ENCODE measurements around the gene MGAT3. TPM values are rescaled to one million over a fixed set of nuclear protein-coding genes. Genes with fewer than 3 reads are reported as not detected.

Gene MGAT3
- total RNA-seq, 4 donors from 2014 or later, result 0.26 to 11.8 (median 9.5) TPM; not detected in 1

DNA sequence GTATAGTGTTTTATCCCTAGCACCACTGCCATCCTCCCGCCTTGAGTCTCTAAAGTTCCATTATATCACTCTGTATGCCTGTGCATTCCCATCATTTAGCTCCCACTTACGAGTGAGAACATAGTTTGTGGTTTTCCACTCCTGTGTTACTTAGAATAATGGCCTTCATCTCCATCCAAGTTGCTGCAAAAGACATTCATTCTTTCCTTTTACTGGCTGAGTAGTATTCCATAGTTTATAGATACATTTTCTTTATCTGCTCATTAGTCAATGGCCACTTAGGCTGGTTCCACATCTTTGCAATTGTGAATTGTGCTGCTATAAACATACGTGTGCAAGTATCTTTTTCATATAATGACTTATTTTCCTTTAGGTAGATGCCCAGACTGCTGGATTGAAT, 32.8 kb upstream of the MGAT3 start:
- H3K27me3 ChIP-seq, result no peaks in the 10 kb centered on the region
- H3K4me1 ChIP-seq, result no peaks in the 10 kb centered on the region
- no peak overlapping the region for H3K27ac ChIP-seq
- no peak overlapping the region for H3K4me3 ChIP-seq
- TF ChIP-seq, protein P1, sequence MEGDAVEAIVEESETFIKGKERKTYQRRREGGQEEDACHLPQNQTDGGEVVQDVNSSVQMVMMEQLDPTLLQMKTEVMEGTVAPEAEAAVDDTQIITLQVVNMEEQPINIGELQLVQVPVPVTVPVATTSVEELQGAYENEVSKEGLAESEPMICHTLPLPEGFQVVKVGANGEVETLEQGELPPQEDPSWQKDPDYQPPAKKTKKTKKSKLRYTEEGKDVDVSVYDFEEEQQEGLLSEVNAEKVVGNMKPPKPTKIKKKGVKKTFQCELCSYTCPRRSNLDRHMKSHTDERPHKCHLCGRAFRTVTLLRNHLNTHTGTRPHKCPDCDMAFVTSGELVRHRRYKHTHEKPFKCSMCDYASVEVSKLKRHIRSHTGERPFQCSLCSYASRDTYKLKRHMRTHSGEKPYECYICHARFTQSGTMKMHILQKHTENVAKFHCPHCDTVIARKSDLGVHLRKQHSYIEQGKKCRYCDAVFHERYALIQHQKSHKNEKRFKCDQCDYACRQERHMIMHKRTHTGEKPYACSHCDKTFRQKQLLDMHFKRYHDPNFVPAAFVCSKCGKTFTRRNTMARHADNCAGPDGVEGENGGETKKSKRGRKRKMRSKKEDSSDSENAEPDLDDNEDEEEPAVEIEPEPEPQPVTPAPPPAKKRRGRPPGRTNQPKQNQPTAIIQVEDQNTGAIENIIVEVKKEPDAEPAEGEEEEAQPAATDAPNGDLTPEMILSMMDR (IDR thresholded peaks at IDR 0.05), result no peak
- TF ChIP-seq POLR2A (IDR thresholded peaks at IDR 0.05), result no peak
- H3K36me3 ChIP-seq, result no peaks in the 10 kb centered on the region
- intact Hi-C loops (cut with DNase I; ENCODE audit: low total_unique reads), result no loop called here
- no peak for DNase-seq
- no peaks in the 10 kb centered on the region for H3K9me3 ChIP-seq

DNA sequence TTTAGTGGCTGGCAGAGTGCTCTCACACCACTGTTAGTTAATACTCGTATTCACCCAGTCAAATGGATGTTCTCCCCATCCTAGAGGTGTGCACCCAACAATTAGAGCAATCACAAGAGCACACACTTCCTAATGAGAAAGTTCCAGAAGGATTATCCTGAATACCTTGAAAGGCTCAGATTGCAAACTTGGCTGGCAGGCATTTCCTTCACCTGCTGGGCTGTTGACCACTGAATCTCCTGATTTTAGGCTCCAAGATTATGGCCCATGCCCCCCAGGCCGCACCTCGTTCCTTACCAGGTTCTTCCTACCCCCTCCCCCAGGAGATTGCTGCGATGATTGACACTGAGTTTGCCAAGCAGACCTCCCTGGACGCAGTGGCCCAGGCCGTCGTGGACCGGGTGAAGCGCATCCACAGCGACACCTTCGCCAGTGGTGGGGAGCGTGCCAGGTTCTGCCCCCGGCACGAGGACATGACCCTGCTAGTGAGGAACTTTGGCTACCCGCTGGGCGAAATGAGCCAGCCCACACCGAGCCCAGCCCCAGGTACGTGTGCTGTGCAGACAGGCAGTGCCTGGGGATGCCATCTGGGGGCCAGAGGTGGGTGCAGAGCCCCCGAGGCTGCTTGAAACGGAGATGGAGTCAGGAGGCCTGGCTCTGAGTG, 30.3 kb upstream of the MGAT3 start:
- no peaks in the 10 kb centered on the region for H3K27me3 ChIP-seq
- TF ChIP-seq, protein P1 (IDR thresholded peaks at IDR 0.05), result no peak
- no peak for TF ChIP-seq POLR2A (IDR thresholded peaks at IDR 0.05)
- no peaks in the 10 kb centered on the region for H3K36me3 ChIP-seq
- H3K9me3 ChIP-seq, result no peaks in the 10 kb centered on the region
- no peak overlapping the region for H3K4me3 ChIP-seq
- no peak overlapping the region for H3K27ac ChIP-seq
- H3K4me1 ChIP-seq, result peaks cover 0 to 5% of the 10 kb centered on the region in 2 donors
- intact Hi-C loops (cut with DNase I; ENCODE audit: low total_unique reads), result no loop called here
- no peak for DNase-seq

DNA sequence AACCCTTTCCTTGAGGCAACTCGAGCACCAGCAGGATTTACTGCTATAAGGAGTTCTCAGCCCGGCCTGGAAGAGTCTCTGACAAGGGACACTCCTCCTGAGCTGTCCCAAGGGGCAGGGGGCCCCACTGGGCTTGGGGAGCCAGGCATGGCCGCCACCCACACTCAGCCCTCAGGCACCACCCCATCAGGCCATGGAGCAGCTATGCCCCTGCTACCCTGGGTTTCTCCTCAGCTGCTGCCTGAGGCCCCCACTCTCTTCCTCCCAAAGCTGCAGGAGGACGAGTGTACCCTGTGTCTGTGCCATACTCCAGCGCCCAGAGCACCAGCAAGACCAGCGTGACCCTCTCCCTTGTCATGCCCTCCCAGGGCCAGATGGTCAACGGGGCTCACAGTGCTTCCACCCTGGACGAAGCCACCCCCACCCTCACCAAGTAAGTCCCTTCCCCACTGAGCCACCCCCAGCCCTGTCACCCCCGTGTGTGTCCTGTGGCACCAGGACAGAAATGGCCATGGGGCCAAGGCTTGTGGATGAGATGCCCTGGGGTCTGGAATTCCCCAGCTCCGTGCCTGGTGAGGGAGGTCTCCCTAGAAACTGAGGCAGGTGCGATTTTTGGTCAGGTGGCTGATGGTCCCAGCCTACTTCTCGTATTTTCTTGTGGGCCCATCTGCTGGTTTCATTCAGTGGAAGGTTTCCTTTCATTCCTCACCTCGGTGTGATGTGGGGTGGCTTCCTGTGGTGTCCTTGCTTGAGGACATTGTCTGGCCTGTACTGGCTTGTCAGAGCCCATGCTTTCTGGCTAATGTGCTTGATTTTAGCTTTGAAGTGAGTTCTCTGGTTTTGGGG, 28.8 kb upstream of the MGAT3 start:
- H3K27ac ChIP-seq, result no peak overlapping the region
- TF ChIP-seq, protein P1 (IDR thresholded peaks at IDR 0.05), result no peak
- TF ChIP-seq POLR2A (IDR thresholded peaks at IDR 0.05), result no peak
- H3K9me3 ChIP-seq, result no peaks in the 10 kb centered on the region
- peaks cover 0 to 15% of the 10 kb centered on the region in 2 donors for H3K4me1 ChIP-seq
- H3K36me3 ChIP-seq, result no peaks in the 10 kb centered on the region
- no peak for DNase-seq
- no peak overlapping the region for H3K4me3 ChIP-seq
- intact Hi-C loops (cut with DNase I; ENCODE audit: low total_unique reads), result no loop called here
- H3K27me3 ChIP-seq, result no peaks in the 10 kb centered on the region

DNA sequence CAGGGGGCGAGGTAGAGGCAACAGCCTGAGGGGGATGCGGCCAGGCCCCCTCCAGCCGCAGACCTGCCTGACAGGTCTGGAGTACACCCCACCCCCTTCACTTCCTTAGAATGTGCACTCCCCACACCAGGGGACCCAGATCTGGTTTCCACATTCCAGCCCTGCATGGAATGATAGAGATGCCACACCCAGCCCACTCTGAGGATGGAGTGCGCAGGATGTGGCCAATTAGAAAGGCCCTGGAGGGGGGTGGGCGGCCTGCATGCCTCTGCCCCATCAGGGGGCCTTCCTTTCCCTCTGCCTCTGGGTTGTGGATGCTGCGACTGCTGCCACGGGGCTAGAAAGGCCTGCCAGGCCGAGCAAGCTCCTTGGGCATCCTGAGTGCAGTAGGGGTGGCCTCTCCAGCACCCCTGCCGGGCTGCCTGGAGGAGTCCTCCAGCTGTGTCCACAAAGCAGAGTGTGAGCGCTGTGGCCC, 28.2 kb upstream of the MGAT3 start:
- Histone ChIP-seq H3K9me3 (no peaks in the 10 kb centered on the region), H3K4me3 (no peak overlapping the region), H3K36me3 (no peaks in the 10 kb centered on the region), H3K4me1 (peaks cover 0 to 15% of the 10 kb centered on the region in 2 donors), H3K27me3 (no peaks in the 10 kb centered on the region), H3K27ac (no peak overlapping the region)
- intact Hi-C loops (cut with DNase I; ENCODE audit: low total_unique reads), result no loop called here
- no peak for DNase-seq
- no peak for TF ChIP-seq POLR2A (IDR thresholded peaks at IDR 0.05)
- TF ChIP-seq, protein P1 (IDR thresholded peaks at IDR 0.05), result no peak

DNA sequence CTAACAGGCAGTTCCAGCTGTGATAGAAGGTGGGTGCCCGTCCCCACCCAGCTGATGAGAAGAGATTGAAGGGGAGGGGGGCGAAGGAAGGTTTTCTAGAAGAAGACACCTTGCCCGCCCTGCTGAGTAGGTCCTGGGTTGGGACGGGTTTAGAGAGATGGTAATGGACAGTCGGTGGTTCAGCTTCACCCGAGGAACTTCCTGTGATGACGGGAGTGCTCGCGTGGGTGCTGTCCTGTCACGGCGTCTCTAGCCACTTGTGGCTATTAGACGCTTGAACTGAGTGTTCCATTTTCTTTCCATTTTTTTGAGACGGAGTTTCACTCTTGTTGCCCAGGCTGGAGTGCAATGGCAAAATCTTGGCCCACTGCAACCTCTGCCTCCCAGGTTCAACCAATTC, 27.6 kb upstream of the MGAT3 start:
- no peak overlapping the region for H3K4me3 ChIP-seq
- intact Hi-C loops (cut with DNase I; ENCODE audit: low total_unique reads), result no loop called here
- no peak overlapping the region for H3K27ac ChIP-seq
- H3K4me1 ChIP-seq, result peaks cover 0 to 15% of the 10 kb centered on the region in 2 donors
- DNase-seq, result no peak
- no peaks in the 10 kb centered on the region for H3K27me3 ChIP-seq
- TF ChIP-seq POLR2A (IDR thresholded peaks at IDR 0.05), result no peak
- TF ChIP-seq, protein P1 (IDR thresholded peaks at IDR 0.05), result no peak
- H3K9me3 ChIP-seq, result no peaks in the 10 kb centered on the region
- no peaks in the 10 kb centered on the region for H3K36me3 ChIP-seq

Data from uterus (tissue), 4 donors.